ENCODE results near the gene SRC. TPM values are rescaled to one million over a fixed set of nuclear protein-coding genes. Genes with fewer than 3 reads are reported as not detected.
A peak's percentile ranks its signal among the peaks of the same experiment; 100 is the strongest.

Gene SRC
- total RNA-seq, 2 donors from 2014 or later = 25.9 to 35.3 TPM

- 88 to 90% methylated on average over 15 to 20 of the region's 20 CpGs for WGBS, 2 donors
- TF ChIP-seq CTCF (IDR thresholded peaks at IDR 0.05) = no peak
- TF ChIP-seq POLR2A (IDR thresholded peaks at IDR 0.05) = no peak
- H3K9me3 ChIP-seq = no peaks in the 10 kb centered on the region
- H3K36me3 ChIP-seq (replicated peaks in 1 of 2; ENCODE audit: insufficient read depth in 1 of 2, low read depth in 2 of 2) = peaks cover 4 to 14% of the 10 kb centered on the region in 2 donors
- H3K4me3 ChIP-seq = no peak overlapping the region
- peaks cover 11% of the 10 kb centered on the region for H3K4me1 ChIP-seq
- intact Hi-C loops (cut with DNase I) = loop anchor here (5.0 kb wide), 1 partner anchor 114 kb away; no protein-coding TSS in a partner anchor
- ATAC-seq = no peak
- H3K27me3 ChIP-seq = no peaks in the 10 kb centered on the region
- H3K27ac ChIP-seq = no peak overlapping the region
- peak in 1 of 4 donors; percentile 8 for DNase-seq
Measured at GRCh38 chr20:37386505-37387251, 40.7 kb downstream of the SRC start.

- Histone ChIP-seq H3K9me3 (no peaks in the 10 kb centered on the region), H3K27ac (no peak overlapping the region), H3K4me1 (peaks cover 5% of the 10 kb centered on the region), H3K4me3 (no peak overlapping the region), H3K36me3 (replicated peaks in 1 of 2; ENCODE audit: insufficient read depth in 1 of 2, low read depth in 2 of 2) (peaks cover 4 to 16% of the 10 kb centered on the region in 2 donors), H3K27me3 (no peaks in the 10 kb centered on the region)
- ATAC-seq = no peak
- intact Hi-C loops (cut with DNase I) = loop anchor here (5.0 kb wide), 1 partner anchor 115 kb away; no protein-coding TSS in a partner anchor
- TF ChIP-seq POLR2A (IDR thresholded peaks at IDR 0.05) = no peak
- TF ChIP-seq CTCF (IDR thresholded peaks at IDR 0.05) = no peak
- 92 to 93% methylated on average over 12 to 13 of the region's 13 CpGs for WGBS, 2 donors
- no peak for DNase-seq
Measured at GRCh38 chr20:37387519-37388269, 41.8 kb downstream of the SRC start.

- no peaks in the 10 kb centered on the region for H3K9me3 ChIP-seq
- intact Hi-C loops (cut with DNase I) = loop anchor here (5.0 kb wide), 1 partner anchor 117 kb away; no protein-coding TSS in a partner anchor
- no peaks in the 10 kb centered on the region for H3K27me3 ChIP-seq
- no peak for ATAC-seq
- peaks cover 4 to 17% of the 10 kb centered on the region in 2 donors for H3K36me3 ChIP-seq (replicated peaks in 1 of 2; ENCODE audit: insufficient read depth in 1 of 2, low read depth in 2 of 2)
- WGBS, 2 donors = 84 to 88% methylated on average over 4 to 9 of the region's 9 CpGs
- TF ChIP-seq POLR2A (IDR thresholded peaks at IDR 0.05) = no peak
- no peak for TF ChIP-seq CTCF (IDR thresholded peaks at IDR 0.05)
- no peak overlapping the region for H3K27ac ChIP-seq
- H3K4me1 ChIP-seq = peaks cover 4% of the 10 kb centered on the region
- no peak overlapping the region for H3K4me3 ChIP-seq
- DNase-seq = no peak
Measured at GRCh38 chr20:37388831-37389230, 42.9 kb downstream of the SRC start.

- Histone ChIP-seq H3K4me3 (no peak overlapping the region), H3K27ac (no peak overlapping the region), H3K9me3 (no peaks in the 10 kb centered on the region), H3K27me3 (no peaks in the 10 kb centered on the region), H3K36me3 (replicated peaks in 1 of 2; ENCODE audit: insufficient read depth in 1 of 2, low read depth in 2 of 2) (peaks cover 4 to 17% of the 10 kb centered on the region in 2 donors), H3K4me1 (no peaks in the 10 kb centered on the region)
- WGBS, 2 donors = 92 to 97% methylated on average over 8 to 10 of the region's 12 CpGs
- DNase-seq (no peak), ATAC-seq (no peak)
- TF ChIP-seq POLR2A (IDR thresholded peaks at IDR 0.05) (no peak), CTCF (IDR thresholded peaks at IDR 0.05) (no peak)
- intact Hi-C loops (cut with DNase I) = loop anchor here (5.0 kb wide), 1 partner anchor 117 kb away; no protein-coding TSS in a partner anchor
Measured at GRCh38 chr20:37389241-37389747, 43.4 kb downstream of the SRC start.

Data from body of pancreas (tissue), 4 donors.